ENCODE measurements around the gene DUSP8. TPM values are rescaled to one million over a fixed set of nuclear protein-coding genes. Genes with fewer than 3 reads are reported as not detected.

Gene DUSP8
- total RNA-seq, 2 experiments from 2014 or later = not detected

DNA sequence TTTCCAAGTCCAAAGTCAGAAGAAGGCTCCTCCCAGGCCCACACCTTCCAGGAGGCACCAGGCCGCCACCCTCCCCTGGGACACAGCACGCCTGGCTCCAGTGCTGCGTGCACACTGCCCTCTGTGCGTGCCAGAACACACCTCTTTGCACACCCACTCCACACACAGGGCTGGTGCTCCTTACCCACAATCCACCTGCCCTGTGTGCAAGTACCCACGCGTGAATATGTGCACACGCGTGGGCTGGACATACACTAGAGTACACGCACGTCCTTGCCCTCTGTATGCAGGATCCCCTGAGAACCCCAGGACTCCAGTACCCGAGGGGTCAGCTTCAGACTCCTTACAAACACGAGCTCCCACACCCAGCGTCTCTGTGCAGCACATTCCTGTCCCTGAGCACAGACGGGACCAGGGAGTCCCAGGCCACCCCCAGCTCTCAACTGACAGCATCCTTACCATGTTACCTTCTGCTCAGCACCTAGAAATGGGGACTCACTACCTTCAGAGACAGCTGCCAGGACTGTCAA lies 2.8 kb downstream of the DUSP8 start:
- Histone ChIP-seq H4K20me1 (ENCODE audit: insufficient read depth, low read length) (no peaks in the 10 kb centered on the region), H3K36me3 (ENCODE audit: insufficient read depth, low read length) (no peaks in the 10 kb centered on the region), H3K79me2 (ENCODE audit: insufficient read depth, low read depth, low read length) (no peaks in the 10 kb centered on the region), H3K9me3 (ENCODE audit: low read length) (no peaks in the 10 kb centered on the region), H3K4me1 (ENCODE audit: insufficient read depth, low read length, poor library complexity, severe bottlenecking) (peaks cover 11% of the 10 kb centered on the region), H3K4me3 (ENCODE audit: low read depth, low read length, poor library complexity, severe bottlenecking) (no peak overlapping the region), H3K4me2 (ENCODE audit: low read length) (no peak overlapping the region), H3K27ac (ENCODE audit: low read depth, low read length, poor library complexity, severe bottlenecking) (no peak overlapping the region), H2AFZ (ENCODE audit: low read length) (no peak overlapping the region), H3K9me2 (ENCODE audit: insufficient read depth, low read length) (no peaks in the 10 kb centered on the region)
- TF ChIP-seq EZH2phosphoT487 (IDR thresholded peaks at IDR 0.05; ENCODE audit: borderline replicate concordance, low read depth, low read length) = no peak
- TF ChIP-seq, protein P1, sequence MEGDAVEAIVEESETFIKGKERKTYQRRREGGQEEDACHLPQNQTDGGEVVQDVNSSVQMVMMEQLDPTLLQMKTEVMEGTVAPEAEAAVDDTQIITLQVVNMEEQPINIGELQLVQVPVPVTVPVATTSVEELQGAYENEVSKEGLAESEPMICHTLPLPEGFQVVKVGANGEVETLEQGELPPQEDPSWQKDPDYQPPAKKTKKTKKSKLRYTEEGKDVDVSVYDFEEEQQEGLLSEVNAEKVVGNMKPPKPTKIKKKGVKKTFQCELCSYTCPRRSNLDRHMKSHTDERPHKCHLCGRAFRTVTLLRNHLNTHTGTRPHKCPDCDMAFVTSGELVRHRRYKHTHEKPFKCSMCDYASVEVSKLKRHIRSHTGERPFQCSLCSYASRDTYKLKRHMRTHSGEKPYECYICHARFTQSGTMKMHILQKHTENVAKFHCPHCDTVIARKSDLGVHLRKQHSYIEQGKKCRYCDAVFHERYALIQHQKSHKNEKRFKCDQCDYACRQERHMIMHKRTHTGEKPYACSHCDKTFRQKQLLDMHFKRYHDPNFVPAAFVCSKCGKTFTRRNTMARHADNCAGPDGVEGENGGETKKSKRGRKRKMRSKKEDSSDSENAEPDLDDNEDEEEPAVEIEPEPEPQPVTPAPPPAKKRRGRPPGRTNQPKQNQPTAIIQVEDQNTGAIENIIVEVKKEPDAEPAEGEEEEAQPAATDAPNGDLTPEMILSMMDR (conservative IDR thresholded peaks at IDR 0.05; ENCODE audit: low read length) = no peak
- intact Hi-C loops (cut with micrococcal nuclease; ENCODE audit: unreplicated experiment) = no loop called here
- ChIA-PET CTCF (ENCODE audit: unreplicated experiment) (interaction anchor here (0.6 kb wide), 1 partner anchor 83 kb away, joined by 3 read pairs; no protein-coding TSS in a partner anchor), POLR2A (no interaction called here)
- no TSS peak for BruUV-seq (replicated peaks)
- no peak for DNase-seq (ENCODE audit: low spot score)

DNA sequence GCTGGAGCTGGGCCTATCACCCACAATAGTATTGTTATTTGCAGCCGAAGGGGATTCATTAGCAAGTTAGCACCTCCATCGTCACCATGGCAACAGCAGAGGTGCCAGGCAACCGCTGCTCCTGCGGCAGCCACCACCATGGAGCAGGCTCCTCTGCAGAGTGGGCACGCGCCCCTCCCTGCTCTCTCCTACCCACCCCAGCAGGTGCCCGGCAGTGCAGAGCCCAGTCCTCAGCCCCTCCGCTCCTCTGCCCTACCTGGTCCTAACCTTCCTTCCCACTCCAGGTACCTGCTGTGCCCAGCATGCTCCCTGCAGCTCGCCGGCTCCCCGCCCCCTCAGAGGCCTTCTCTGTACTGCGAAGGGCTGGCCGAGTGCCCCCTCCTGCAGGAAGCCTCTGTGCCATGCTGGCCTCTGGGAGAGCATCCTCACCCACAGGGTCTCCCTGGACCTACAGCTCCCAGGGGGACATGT lies 3.6 kb downstream of the DUSP8 start:
- H4K20me1 ChIP-seq (ENCODE audit: insufficient read depth, low read length) = no peaks in the 10 kb centered on the region
- peaks cover 6% of the 10 kb centered on the region for H3K4me1 ChIP-seq (ENCODE audit: insufficient read depth, low read length, poor library complexity, severe bottlenecking)
- intact Hi-C loops (cut with micrococcal nuclease; ENCODE audit: unreplicated experiment) = no loop called here
- H3K4me2 ChIP-seq (ENCODE audit: low read length) = no peak overlapping the region
- H3K36me3 ChIP-seq (ENCODE audit: insufficient read depth, low read length) = no peaks in the 10 kb centered on the region
- no peak for TF ChIP-seq EZH2phosphoT487 (IDR thresholded peaks at IDR 0.05; ENCODE audit: borderline replicate concordance, low read depth, low read length)
- TF ChIP-seq, protein P1 (conservative IDR thresholded peaks at IDR 0.05; ENCODE audit: low read length) = no peak
- peak; percentile 18 for DNase-seq (ENCODE audit: low spot score)
- no peak overlapping the region for H2AFZ ChIP-seq (ENCODE audit: low read length)
- no peaks in the 10 kb centered on the region for H3K9me2 ChIP-seq (ENCODE audit: insufficient read depth, low read length)
- POLR2A ChIA-PET = no interaction called here
- H3K4me3 ChIP-seq (ENCODE audit: low read depth, low read length, poor library complexity, severe bottlenecking) = no peak overlapping the region
- H3K79me2 ChIP-seq (ENCODE audit: insufficient read depth, low read depth, low read length) = no peaks in the 10 kb centered on the region
- H3K27ac ChIP-seq (ENCODE audit: low read depth, low read length, poor library complexity, severe bottlenecking) = no peak overlapping the region
- CTCF ChIA-PET (ENCODE audit: unreplicated experiment) = no interaction called here
- H3K9me3 ChIP-seq (ENCODE audit: low read length) = no peaks in the 10 kb centered on the region
- no TSS peak for BruUV-seq (replicated peaks)

DNA sequence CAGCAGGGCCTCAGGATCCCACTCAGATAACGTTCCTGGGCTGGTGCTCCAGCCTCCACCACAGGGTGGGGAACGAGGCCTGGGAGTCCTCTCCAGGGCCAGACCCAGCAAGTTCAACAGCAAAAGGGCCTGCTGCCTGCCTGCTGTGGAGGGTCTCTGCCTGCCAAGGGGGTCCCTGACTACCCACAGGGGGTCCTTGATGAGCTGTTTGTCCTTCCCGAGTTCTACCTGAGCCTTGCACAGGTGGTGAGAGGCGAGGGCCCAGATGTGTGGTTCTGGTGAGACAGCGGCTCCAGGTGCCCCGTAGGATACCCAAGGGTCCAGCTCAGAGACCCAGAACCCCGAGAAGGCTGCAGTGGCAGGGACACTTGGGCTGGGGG lies 4.4 kb downstream of the DUSP8 start:
- no peak overlapping the region for H3K27ac ChIP-seq (ENCODE audit: low read depth, low read length, poor library complexity, severe bottlenecking)
- CTCF ChIA-PET (ENCODE audit: unreplicated experiment) = no interaction called here

More for the DNA sequence above, 4.4 kb downstream of the DUSP8 start:
- H3K4me3 ChIP-seq (ENCODE audit: low read depth, low read length, poor library complexity, severe bottlenecking) = no peak overlapping the region
- BruUV-seq (replicated peaks) = no TSS peak
- H3K79me2 ChIP-seq (ENCODE audit: insufficient read depth, low read depth, low read length) = no peaks in the 10 kb centered on the region
- H2AFZ ChIP-seq (ENCODE audit: low read length) = no peak overlapping the region
- no peak for DNase-seq (ENCODE audit: low spot score)
- POLR2A ChIA-PET = no interaction called here
- no peaks in the 10 kb centered on the region for H3K36me3 ChIP-seq (ENCODE audit: insufficient read depth, low read length)
- H4K20me1 ChIP-seq (ENCODE audit: insufficient read depth, low read length) = no peaks in the 10 kb centered on the region
- H3K9me2 ChIP-seq (ENCODE audit: insufficient read depth, low read length) = no peaks in the 10 kb centered on the region
- H3K4me1 ChIP-seq (ENCODE audit: insufficient read depth, low read length, poor library complexity, severe bottlenecking) = peaks cover 1% of the 10 kb centered on the region
- TF ChIP-seq, protein P1 (conservative IDR thresholded peaks at IDR 0.05; ENCODE audit: low read length) = no peak
- TF ChIP-seq EZH2phosphoT487 (IDR thresholded peaks at IDR 0.05; ENCODE audit: borderline replicate concordance, low read depth, low read length) = no peak
- H3K4me2 ChIP-seq (ENCODE audit: low read length) = no peak overlapping the region
- no peaks in the 10 kb centered on the region for H3K9me3 ChIP-seq (ENCODE audit: low read length)
- intact Hi-C loops (cut with micrococcal nuclease; ENCODE audit: unreplicated experiment) = no loop called here
